WTC11 (cell line): ENCODE measurements around the gene TTR.

Experiments
- ELF4 ChIP-seq: sonication (generic); formaldehyde crosslinking; IDR thresholded peaks from 2 replicates; pipeline ENCODE4 v1.8.1; 2022; ENCODE audit warnings: low read depth, mild to moderate bottlenecking, moderate library complexity, missing genetic modification reagents
- KAT7 ChIP-seq: sonication (generic); formaldehyde crosslinking; IDR thresholded peaks from 2 replicates; pipeline ENCODE4 v1.8.1; 2023; ENCODE audit warnings: missing genetic modification reagents, mild to moderate bottlenecking, borderline replicate concordance
- NFYB ChIP-seq: sonication (generic); formaldehyde crosslinking; conservative IDR thresholded peaks from 2 replicates; pipeline ENCODE4 v1.8.0; 2022; ENCODE audit warnings: low read depth, missing genetic modification reagents
- PRRX2 ChIP-seq: fragments of 250-450 bp; sonication (Bioruptor Pico); IDR thresholded peaks from 2 replicates; pipeline ENCODE4 v1.8.0; 2021; ENCODE audit warnings: mild to moderate bottlenecking
- TF ChIP-seq, protein P1 (sequence below): fragments of 200-600 bp; IDR thresholded peaks from 2 replicates; pipeline ENCODE4 v1.8.0; 2022; ENCODE audit warnings: antibody characterized with exemption
- TF ChIP-seq, protein P2 (sequence below): sonication (generic); formaldehyde crosslinking; IDR thresholded peaks from 2 replicates; pipeline ENCODE4 v1.8.0; 2022; ENCODE audit warnings: mild to moderate bottlenecking, missing genetic modification reagents
- TF ChIP-seq, protein P3 (sequence below): sonication (generic); formaldehyde crosslinking; conservative IDR thresholded peaks from 2 replicates; pipeline ENCODE4 v1.8.1; 2022; ENCODE audit warnings: mild to moderate bottlenecking, missing genetic modification reagents
- TF ChIP-seq, protein P4 (sequence below): sonication (generic); formaldehyde crosslinking; IDR thresholded peaks from 2 replicates; pipeline ENCODE4 v1.8.1; 2022; ENCODE audit warnings: low read depth, missing genetic modification reagents, borderline replicate concordance
- TF ChIP-seq, protein P5 (sequence below): sonication (generic); formaldehyde crosslinking; IDR thresholded peaks from 2 replicates; pipeline ENCODE4 v1.8.1; 2022; ENCODE audit warnings: missing genetic modification reagents, borderline replicate concordance

DNA sequence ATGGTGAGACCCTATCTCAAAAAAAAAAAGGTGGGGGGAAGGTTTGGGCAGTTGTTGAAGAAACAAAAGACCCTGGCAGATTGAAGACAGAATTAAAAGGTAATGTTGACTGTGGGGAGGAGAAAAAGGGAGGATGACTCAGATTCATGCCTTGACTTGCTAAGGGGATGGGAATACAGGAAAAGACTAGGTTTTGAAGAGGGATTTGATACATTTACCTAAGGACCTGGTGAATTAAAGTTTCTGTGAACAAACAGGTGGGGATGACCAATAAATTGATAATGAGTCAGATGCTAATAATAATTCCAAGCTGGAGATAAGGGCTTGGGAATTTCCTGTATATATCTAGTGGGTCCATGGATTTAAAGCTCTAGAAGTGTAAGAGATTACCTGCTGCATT, 27.6 kb downstream of the TTR start:
- TF ChIP-seq, protein P1, sequence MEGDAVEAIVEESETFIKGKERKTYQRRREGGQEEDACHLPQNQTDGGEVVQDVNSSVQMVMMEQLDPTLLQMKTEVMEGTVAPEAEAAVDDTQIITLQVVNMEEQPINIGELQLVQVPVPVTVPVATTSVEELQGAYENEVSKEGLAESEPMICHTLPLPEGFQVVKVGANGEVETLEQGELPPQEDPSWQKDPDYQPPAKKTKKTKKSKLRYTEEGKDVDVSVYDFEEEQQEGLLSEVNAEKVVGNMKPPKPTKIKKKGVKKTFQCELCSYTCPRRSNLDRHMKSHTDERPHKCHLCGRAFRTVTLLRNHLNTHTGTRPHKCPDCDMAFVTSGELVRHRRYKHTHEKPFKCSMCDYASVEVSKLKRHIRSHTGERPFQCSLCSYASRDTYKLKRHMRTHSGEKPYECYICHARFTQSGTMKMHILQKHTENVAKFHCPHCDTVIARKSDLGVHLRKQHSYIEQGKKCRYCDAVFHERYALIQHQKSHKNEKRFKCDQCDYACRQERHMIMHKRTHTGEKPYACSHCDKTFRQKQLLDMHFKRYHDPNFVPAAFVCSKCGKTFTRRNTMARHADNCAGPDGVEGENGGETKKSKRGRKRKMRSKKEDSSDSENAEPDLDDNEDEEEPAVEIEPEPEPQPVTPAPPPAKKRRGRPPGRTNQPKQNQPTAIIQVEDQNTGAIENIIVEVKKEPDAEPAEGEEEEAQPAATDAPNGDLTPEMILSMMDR: no peak
- TF ChIP-seq NFYB (CRISPR knock-in tag) (no peak), KAT7 (CRISPR knock-in tag) (no peak), PRRX2 (CRISPR knock-in tag) (no peak), ELF4 (CRISPR knock-in tag) (no peak)
- TF ChIP-seq, protein P2, sequence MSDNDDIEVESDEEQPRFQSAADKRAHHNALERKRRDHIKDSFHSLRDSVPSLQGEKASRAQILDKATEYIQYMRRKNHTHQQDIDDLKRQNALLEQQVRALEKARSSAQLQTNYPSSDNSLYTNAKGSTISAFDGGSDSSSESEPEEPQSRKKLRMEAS (CRISPR knock-in tag): no peak
- TF ChIP-seq, protein P3, sequence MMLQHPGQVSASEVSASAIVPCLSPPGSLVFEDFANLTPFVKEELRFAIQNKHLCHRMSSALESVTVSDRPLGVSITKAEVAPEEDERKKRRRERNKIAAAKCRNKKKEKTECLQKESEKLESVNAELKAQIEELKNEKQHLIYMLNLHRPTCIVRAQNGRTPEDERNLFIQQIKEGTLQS (CRISPR knock-in tag): no peak
- TF ChIP-seq, protein P4, sequence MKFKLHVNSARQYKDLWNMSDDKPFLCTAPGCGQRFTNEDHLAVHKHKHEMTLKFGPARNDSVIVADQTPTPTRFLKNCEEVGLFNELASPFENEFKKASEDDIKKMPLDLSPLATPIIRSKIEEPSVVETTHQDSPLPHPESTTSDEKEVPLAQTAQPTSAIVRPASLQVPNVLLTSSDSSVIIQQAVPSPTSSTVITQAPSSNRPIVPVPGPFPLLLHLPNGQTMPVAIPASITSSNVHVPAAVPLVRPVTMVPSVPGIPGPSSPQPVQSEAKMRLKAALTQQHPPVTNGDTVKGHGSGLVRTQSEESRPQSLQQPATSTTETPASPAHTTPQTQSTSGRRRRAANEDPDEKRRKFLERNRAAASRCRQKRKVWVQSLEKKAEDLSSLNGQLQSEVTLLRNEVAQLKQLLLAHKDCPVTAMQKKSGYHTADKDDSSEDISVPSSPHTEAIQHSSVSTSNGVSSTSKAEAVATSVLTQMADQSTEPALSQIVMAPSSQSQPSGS: no peak
- TF ChIP-seq, protein P5, sequence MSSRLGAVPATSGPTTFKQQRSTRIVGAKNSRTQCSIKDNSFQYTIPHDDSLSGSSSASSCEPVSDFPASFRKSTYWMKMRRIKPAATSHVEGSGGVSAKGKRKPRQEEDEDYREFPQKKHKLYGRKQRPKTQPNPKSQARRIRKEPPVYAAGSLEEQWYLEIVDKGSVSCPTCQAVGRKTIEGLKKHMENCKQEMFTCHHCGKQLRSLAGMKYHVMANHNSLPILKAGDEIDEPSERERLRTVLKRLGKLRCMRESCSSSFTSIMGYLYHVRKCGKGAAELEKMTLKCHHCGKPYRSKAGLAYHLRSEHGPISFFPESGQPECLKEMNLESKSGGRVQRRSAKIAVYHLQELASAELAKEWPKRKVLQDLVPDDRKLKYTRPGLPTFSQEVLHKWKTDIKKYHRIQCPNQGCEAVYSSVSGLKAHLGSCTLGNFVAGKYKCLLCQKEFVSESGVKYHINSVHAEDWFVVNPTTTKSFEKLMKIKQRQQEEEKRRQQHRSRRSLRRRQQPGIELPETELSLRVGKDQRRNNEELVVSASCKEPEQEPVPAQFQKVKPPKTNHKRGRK: no peak
